HuH-7.5 (cell line): ENCODE results near the gene DMWD.

Source experiments
- DNase-seq: peaks from one replicate; pipeline ENCODE4 v3.0.0; 2011; ENCODE audit warnings: low spot score

The DMWD gene

GRCh38 chr19:45745606-45746005 is 47.0 kb downstream of the DMWD start:
- DNase-seq, result no peak

DNA sequence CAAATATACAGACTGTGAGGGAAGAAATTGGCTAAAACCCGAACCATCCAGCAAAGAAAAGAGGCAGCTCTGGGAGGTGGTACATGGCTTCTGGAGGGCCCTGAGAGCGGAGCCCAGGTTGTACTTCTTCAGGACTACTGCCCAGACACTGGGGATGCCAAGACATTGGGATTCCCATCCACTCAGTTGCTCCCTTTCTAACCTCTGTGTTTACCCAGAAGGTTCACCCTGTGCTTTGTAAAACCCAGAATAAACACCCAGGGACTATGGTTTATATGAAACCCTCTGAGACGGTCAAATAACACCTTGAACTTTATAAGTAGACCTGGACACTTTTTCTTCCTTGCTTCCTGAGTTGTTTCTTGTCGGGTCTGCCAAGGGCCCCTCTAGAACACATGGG is 49.7 kb downstream of the DMWD start:
- DNase-seq, result no peak

DNA sequence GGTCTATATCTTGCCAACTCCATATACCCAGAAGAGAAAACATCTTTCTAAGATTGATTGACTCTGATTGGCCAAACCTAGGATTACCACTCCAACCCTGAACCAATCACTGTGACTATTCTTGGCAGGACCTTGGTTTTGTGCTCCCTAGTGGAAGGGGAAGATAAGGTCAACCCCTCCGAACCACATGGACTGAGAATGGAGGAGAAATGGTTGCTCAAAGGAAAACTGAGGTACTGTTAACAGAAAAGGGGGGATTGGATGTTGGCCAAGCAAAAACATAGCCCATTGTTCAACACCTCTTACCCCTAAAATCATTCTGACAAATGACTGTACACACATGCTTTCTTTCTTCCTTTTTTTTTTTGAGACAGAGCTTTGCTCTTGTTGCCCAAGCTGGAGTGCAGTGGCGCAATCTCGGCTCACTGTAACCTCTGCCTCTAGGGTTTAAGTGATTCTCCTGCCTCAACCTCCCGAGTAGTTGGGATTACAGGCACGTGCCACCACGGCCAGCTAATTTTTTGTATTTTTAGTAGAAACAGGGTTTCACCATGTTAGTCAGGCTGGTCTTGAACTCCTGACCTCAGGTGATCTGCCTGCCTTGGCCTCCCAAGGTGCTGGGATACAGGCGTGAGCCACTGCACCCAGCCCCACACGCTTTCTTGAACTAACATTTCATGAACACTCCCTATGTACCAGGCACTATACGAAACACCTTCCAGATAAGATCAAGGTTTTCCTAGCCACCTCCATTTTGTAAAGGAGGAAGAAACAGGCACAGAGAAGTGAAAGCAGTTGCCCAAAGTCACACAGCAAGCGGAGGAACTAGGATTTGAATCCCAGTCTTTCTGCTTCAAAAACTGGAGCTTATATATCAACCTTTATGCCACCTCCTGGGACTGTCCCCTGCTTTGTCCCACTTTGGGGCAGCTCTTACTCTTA is 52.9 kb downstream of the DMWD start:
- no peak for DNase-seq

GRCh38 chr19:45733160-45733810 is 59.4 kb downstream of the DMWD start, which contains the start of gene MEIOSIN:
Gene MEIOSIN, plus strand, starts transcription at chr19:45733439. Its CDS starts 1,938 bp downstream, at chr19:45735377.
- no peak for DNase-seq
